Measurements from ENCODE around the gene FOXK2. TPM values are rescaled to one million over a fixed set of nuclear protein-coding genes. Genes with fewer than 3 reads are reported as not detected.
A peak's percentile ranks its signal among the peaks of the same experiment; 100 is the strongest.

FOXK2 gene
- total and polyA plus RNA-seq, 2 experiments from 2014 or later, result 30.2 to 37.7 TPM

DNA sequence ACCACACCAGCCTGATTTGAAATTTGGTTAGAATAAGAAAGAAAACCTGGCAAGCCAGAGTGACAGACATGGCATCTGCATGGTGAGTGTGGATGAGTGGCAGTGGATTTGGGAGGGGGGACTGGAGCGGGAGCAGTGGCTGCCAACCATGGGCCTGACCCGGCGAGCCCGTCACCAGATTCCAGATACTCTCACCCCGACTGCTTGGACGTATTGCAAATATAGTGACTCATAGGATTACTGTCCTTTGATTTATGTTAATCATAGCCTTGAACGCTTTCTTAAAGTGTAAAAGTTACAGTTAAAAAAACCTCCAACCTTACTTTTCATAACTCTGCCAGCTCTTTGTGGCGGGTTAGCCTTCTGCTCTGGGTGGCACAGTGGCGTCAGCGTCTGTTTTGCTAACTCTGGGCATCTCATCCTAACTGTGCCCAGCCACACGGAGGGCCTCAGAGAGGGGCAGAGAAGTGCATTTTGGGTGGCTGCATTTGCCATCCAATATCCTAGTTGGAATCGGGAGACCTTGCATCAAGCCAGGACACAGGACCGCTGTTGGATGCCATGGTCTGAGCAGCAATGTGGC, 26.8 kb upstream of the FOXK2 start:
- no peak for DNase-seq (ENCODE audit: low spot score)
- TF ChIP-seq EZH2 (IDR thresholded peaks at IDR 0.05; ENCODE audit: borderline replicate concordance) (no peak), EZH2phosphoT487 (IDR thresholded peaks at IDR 0.05; ENCODE audit: low read depth, severe bottlenecking, unreplicated experiment) (no peak)
- TF ChIP-seq, protein P1, sequence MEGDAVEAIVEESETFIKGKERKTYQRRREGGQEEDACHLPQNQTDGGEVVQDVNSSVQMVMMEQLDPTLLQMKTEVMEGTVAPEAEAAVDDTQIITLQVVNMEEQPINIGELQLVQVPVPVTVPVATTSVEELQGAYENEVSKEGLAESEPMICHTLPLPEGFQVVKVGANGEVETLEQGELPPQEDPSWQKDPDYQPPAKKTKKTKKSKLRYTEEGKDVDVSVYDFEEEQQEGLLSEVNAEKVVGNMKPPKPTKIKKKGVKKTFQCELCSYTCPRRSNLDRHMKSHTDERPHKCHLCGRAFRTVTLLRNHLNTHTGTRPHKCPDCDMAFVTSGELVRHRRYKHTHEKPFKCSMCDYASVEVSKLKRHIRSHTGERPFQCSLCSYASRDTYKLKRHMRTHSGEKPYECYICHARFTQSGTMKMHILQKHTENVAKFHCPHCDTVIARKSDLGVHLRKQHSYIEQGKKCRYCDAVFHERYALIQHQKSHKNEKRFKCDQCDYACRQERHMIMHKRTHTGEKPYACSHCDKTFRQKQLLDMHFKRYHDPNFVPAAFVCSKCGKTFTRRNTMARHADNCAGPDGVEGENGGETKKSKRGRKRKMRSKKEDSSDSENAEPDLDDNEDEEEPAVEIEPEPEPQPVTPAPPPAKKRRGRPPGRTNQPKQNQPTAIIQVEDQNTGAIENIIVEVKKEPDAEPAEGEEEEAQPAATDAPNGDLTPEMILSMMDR (IDR thresholded peaks at IDR 0.05; ENCODE audit: poor library complexity), result no peak
- H4K20me1 ChIP-seq (ENCODE audit: insufficient read depth, poor library complexity, severe bottlenecking), result no peaks in the 10 kb centered on the region
- no peaks in the 10 kb centered on the region for H3K9me3 ChIP-seq (ENCODE audit: low read depth)
- peaks cover 3% of the 10 kb centered on the region for H3K4me1 ChIP-seq (ENCODE audit: insufficient read depth)
- H2AFZ ChIP-seq, result no peak overlapping the region
- H3K4me3 ChIP-seq, result no peak overlapping the region
- no peaks in the 10 kb centered on the region for H3K27me3 ChIP-seq
- H3K79me2 ChIP-seq, result no peaks in the 10 kb centered on the region
- 82% methylated on average over 13 of the region's 13 CpGs for WGBS (ENCODE audit: low lambda C conversion rate, missing lambda C conversion rate)
- no peak overlapping the region for H3K27ac ChIP-seq
- H3K36me3 ChIP-seq (replicated peaks; ENCODE audit: insufficient read depth, low read depth), result no peaks in the 10 kb centered on the region
- no peaks in the 10 kb centered on the region for H3K9me2 ChIP-seq (replicated peaks; ENCODE audit: insufficient read depth)
- no peak overlapping the region for H3K4me2 ChIP-seq

DNA sequence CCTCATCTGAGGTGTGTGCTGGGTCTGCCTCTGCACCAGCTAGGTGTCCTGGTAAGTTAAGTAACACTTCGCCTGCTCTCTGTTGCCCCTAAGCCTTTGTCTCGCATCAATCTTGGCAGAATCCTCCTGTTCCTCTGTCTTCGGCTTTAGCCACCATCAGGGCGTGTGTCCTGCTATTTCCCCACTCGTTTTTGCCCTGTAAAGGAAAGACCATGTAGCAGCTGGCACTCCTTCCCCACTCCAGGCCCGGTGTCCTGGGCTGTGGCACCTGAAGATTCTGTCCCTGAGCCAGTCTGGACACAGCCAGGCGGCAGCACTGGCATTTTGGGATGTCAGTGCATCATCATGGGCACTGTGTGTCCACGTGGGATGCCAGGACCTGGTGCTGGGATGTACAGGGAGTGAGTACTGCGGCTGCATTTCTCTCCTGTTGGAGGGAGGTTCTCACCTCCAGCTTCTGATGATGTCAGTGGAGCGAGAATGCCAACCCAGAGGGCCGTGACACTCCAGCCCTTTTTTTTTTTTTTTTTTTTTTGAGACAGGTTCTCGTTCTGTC, 26.2 kb upstream of the FOXK2 start:
- no peaks in the 10 kb centered on the region for H3K9me2 ChIP-seq (replicated peaks; ENCODE audit: insufficient read depth)
- no peak overlapping the region for H2AFZ ChIP-seq
- H3K4me2 ChIP-seq, result no peak overlapping the region
- peaks cover 3% of the 10 kb centered on the region for H3K4me1 ChIP-seq (ENCODE audit: insufficient read depth)
- H3K4me3 ChIP-seq, result no peak overlapping the region
- no peaks in the 10 kb centered on the region for H4K20me1 ChIP-seq (ENCODE audit: insufficient read depth, poor library complexity, severe bottlenecking)
- H3K36me3 ChIP-seq (replicated peaks; ENCODE audit: insufficient read depth, low read depth), result no peaks in the 10 kb centered on the region
- TF ChIP-seq EZH2phosphoT487 (IDR thresholded peaks at IDR 0.05; ENCODE audit: low read depth, severe bottlenecking, unreplicated experiment) (no peak), EZH2 (IDR thresholded peaks at IDR 0.05; ENCODE audit: borderline replicate concordance) (no peak)
- TF ChIP-seq, protein P1 (IDR thresholded peaks at IDR 0.05; ENCODE audit: poor library complexity), result no peak
- no peak overlapping the region for H3K27ac ChIP-seq
- H3K79me2 ChIP-seq, result no peaks in the 10 kb centered on the region
- H3K27me3 ChIP-seq, result no peaks in the 10 kb centered on the region
- DNase-seq (ENCODE audit: low spot score), result no peak
- 95% methylated on average over 12 of the region's 12 CpGs for WGBS (ENCODE audit: low lambda C conversion rate, missing lambda C conversion rate)
- H3K9me3 ChIP-seq (ENCODE audit: low read depth), result no peaks in the 10 kb centered on the region

DNA sequence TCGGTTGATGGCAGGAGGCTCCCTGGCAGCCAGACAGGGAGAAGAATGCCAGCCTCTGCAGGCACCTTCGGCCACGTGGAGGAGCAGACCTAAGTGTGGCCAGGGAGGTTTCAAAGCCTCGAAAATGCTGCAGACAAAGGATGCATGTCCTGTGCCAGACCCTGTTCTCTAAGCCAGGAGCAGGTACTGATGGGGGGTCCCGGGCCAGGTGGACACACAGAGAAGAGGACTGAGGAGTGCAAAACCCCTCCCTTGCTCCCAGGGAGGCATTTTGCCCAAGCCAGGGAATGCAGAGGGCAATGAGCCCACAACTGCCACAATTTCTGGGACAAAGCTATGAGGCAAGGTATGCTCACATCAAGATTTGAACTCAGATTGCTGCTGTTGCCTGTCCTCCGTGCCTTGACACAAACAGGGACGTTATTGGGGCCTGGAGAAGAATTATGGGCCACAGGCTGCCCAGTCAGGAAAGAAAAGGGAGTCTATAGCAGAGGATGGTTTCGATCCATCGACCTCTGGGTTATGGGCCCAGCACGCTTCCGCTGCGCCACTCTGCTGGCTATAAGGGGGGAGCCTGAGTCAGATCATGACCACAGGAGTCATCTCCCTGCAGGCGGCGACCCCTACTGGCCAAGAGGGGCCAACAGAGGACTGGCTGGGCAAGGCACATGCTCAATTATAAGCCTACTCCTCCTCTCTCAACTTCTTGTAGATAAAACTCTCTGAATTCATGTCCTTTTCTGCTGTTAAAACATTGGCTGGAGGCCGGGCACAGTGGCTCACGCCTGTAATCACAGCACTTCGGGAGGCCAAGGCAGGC, 25.1 kb upstream of the FOXK2 start:
- Histone ChIP-seq H3K36me3 (replicated peaks; ENCODE audit: insufficient read depth, low read depth) (no peaks in the 10 kb centered on the region), H4K20me1 (ENCODE audit: insufficient read depth, poor library complexity, severe bottlenecking) (no peaks in the 10 kb centered on the region), H3K9me3 (ENCODE audit: low read depth) (no peaks in the 10 kb centered on the region), H3K27ac (peak overlapping the region; percentile 7), H3K4me3 (no peak overlapping the region), H3K9me2 (replicated peaks; ENCODE audit: insufficient read depth) (no peaks in the 10 kb centered on the region), H2AFZ (no peak overlapping the region), H3K79me2 (no peaks in the 10 kb centered on the region), H3K4me2 (peak overlapping the region; percentile 36), H3K4me1 (ENCODE audit: insufficient read depth) (peaks cover 3% of the 10 kb centered on the region), H3K27me3 (no peaks in the 10 kb centered on the region)
- DNase-seq (ENCODE audit: low spot score), result peak; percentile 90
- no peak for TF ChIP-seq EZH2 (IDR thresholded peaks at IDR 0.05; ENCODE audit: borderline replicate concordance)
- no peak for TF ChIP-seq EZH2phosphoT487 (IDR thresholded peaks at IDR 0.05; ENCODE audit: low read depth, severe bottlenecking, unreplicated experiment)
- TF ChIP-seq, protein P1 (IDR thresholded peaks at IDR 0.05; ENCODE audit: poor library complexity), result peak; percentile 89
- WGBS (ENCODE audit: low lambda C conversion rate, missing lambda C conversion rate), result 8% methylated on average over 17 of the region's 17 CpGs
